GM18520 (cell line): ENCODE measurements around the gene ELANE.
"Not testable (repeated sequence)": the region's sequence is repeated elsewhere in the genome, so short reads cannot be mapped to it uniquely, and the experiment has no call there.

Experiments
- ATAC-seq: cut with Tn5 transposase; IDR thresholded peaks from one replicate; pipeline ENCODE4 v1.9.1; 2021; ENCODE audit not compliant: unreplicated experiment

Gene ELANE

DNA sequence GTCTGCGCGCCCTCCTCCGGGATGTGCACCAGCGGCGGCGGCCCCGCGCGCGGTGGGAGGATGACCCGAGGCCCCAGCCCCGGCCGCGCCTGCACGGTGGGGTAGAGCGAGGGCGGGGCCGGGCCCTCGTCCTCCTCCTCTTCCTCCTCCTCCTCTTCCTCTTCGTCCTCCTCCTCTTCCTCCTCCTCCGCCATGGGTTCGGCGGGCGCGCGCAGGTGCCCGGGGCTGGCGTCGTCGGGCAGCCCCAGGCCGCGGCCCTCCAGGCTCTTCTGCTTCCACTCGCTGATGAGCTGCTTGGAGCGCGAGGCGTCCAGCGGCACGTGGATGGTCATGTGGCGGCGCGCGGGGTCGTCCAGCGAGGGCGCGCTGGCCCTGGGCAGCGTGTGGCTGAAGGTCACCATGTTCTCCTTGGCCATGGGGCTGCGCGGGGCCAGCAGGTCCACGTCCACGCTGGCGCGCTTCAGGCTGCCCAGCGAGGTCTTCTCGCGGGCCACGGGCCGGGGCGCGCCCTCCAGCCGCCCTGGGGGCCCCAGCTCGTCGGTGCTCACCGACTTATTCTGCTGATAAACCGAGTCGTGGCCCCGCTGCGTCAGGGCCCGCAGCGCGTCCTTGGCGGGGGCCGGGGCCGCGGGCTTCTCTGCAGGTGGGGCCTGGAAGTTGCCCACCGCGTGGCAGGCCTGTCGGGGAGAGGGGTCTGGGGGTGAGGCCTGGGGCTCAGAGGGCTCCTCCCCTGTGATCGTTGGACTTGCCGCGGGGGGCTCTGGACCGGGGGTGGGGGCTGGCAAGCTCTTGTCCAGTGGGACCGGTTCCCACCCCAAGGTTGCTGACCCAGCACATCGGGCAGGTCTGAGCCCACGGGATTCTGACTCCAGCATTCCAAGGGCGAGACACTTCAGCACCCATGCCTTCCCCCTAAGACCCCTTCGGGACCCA, 38.6 kb upstream of the ELANE start:
- no peak for ATAC-seq

GRCh38 chr19:814152-815078, 37.7 kb upstream of the ELANE start:
- ATAC-seq: no peak

DNA sequence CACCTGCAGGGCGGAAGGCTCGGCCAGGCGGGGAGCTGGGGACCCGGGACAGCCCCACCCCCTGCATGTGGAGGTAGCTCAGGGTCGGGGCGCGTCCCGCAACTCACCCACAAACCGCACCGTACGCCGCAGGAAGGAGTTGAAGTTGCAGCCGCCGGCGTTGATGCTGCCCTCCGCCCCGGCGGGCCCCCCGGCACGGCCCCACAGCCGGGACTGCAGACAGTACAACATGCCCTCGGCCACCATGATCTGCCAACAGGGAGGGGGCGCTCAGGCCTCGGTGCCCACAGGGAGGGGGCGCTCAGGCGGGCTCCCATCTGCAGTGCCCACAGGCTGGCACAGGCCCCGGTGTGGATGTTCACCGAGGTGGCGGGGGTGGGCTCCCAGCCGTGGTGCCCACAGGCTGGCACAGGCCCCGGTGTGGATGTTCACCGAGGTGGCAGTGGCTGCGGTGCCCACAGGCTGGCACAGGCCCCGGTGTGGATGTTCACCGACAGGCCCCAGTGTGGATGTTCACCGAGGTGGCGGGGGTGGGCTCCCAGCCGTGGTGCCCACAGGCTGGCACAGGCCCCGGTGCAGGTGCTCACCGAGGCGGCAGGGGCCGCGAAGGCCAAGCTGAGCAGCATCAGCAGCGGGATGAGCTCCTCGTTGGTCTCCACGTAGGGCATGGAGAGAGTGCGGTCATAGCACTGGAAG, 36.9 kb upstream of the ELANE start:
- ATAC-seq: no peak

DNA sequence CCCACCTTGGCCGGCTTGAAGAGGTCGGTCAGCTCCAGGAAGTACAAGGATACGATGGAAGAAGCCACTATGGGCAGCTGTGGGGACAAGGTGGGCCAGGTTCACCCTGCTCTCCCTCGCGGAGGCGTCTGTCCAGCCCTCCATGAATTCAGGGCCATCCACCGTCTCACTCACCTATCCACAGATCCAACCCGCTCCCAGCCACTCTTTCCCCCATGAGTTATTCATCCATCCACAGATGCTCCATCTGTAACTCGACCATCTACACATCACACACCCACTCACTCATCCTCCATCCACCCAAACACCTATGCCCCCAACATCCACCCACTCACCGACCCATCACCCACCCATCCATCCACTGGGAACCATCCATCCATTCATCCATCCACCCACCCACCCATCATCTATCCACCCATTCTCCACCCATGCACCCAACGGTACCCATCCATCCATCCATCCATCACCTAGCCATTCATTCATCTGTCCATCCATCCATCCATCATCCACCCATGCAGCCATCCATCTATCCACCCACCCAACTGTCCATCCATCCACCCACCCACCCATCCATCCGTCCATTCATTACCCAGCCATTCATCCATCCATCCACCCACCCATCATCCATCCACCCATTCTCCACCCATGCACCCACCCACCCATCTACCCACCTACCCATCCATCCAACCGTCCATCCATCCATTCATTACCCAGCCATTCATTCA, 36.2 kb upstream of the ELANE start:
- no peak for ATAC-seq

GRCh38 chr19:816500-816857, 35.6 kb upstream of the ELANE start:
- ATAC-seq: no peak

GRCh38 chr19:820212-820611, 31.9 kb upstream of the ELANE start:
- ATAC-seq: not testable (repeated sequence)

- no peak for ATAC-seq
Measured at GRCh38 chr19:821231-821824, 30.8 kb upstream of the ELANE start.

GRCh38 chr19:821825-822503, 30.1 kb upstream of the ELANE start, which contains the start of gene PLPPR3:
Gene PLPPR3, minus strand, starts transcription at chr19:821955. Its CDS starts 396 bp downstream, at chr19:821559.
- ATAC-seq: no peak

GRCh38 chr19:823565-824121, 28.5 kb upstream of the ELANE start:
- no peak for ATAC-seq

DNA sequence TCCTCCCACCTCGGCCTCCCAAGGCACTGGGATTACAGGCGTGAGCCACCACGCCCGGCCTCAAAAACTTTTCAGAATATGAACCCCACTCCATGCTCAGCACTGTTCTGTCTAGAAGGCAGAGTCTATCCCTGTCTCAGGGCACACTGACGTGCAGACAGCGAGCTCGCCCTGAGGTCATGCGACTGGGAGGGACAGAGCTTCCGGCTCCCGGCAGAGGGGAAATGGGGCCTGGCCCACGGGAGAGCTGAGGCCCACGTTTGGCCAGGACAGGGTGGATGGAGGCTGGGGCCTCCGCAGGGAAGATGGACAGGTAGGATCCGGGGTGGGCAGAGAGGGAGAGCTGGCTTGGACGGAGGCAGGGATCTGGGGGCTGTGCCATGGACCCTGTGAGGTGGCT, 27.2 kb upstream of the ELANE start:
- ATAC-seq: no peak

- ATAC-seq: no peak
Measured at GRCh38 chr19:825897-826644, 26.0 kb upstream of the ELANE start.

- ATAC-seq: no peak
Measured at GRCh38 chr19:827314-827709, 24.8 kb upstream of the ELANE start.

DNA sequence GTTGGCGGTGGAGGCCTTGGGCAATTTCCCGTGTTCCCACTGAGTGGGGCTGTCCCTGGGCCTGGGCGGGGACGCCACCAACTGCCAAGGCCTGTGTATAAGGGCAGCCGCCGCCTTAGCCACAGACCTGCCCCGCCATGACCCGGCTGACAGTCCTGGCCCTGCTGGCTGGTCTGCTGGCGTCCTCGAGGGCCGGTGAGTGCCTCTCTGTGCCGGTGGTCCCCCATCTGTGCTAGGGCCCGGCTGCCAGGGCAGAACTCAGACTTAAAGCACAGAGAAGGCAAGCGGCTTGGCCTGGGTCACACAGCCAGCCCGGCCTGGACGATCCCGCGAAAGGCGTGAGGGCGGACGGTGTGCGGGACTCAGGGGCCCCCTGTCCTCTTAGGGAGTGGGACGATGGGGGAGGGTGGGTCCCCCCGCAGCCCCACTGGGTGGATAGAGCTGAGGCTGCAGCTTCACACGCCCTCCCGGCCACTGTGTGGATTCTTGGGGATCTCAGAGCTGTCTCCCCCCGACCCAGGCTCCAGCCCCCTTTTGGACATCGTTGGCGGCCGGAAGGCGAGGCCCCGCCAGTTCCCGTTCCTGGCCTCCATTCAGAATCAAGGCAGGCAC, 24.3 kb upstream of the ELANE start, which contains the start of gene AZU1:
AZU1 (plus strand) TSS at position 128 of the 612 bp plus-strand sequence; CDS start at position 138, 10 bp downstream.
- no peak for ATAC-seq

DNA sequence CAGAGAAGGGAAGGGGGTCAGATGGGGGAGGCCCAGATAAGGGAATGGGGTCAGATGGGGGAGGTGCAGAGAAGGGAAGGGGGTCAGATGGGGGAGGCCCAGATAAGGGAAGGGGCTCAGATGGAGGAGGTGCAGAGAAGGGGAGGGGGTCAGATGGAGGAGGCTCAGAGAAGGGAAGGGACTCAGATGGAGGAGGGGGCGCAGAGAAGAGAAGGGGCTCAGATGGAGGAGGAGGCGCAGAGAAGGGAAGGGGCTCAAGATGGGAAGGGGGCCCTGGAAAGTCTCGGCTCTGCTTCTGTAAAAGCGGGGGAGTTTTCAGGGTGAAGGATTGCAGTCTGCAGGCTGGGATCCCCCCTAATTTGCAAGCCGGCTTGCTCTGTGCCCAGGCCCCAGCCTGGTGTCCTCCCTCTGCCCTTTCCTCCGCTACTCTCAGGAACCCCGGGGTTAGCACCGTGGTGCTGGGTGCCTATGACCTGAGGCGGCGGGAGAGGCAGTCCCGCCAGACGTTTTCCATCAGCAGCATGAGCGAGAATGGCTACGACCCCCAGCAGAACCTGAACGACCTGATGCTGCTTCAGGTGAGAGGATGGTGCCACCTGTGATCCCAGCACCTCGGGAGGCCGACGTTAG, 22.9 kb upstream of the ELANE start:
- no peak for ATAC-seq

- no peak for ATAC-seq
Measured at GRCh38 chr19:831407-832369, 20.4 kb upstream of the ELANE start.

DNA sequence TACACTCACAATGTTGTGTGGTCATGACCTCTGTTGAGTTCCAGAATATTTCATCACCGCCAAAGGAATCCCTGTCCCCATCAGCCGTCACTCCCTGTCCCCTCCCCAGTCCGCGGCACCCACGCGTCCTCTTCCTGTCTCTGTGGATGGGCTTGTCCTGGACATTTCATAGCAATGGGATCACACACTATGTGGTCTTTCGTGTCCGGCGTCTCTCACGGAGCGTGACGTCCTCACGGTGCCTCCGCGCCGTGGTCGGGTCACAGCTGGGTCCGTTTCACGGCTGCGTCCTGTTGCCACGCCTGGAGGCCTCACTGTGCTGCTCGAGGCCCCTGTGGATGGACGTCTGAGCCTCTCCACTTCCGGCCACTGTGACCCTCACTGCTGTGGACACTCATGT, 17.9 kb upstream of the ELANE start:
- ATAC-seq: no peak
